GM19372 (cell line): ENCODE measurements around the gene DNAAF5.
A peak's percentile ranks its signal among the peaks of the same experiment; 100 is the strongest.

Experiments used
- ATAC-seq: cut with Tn5 transposase; IDR thresholded peaks from one replicate; pipeline ENCODE4 v1.9.1; 2021; ENCODE audit warnings: mild to moderate bottlenecking, low read depth, moderate library complexity; ENCODE audit not compliant: unreplicated experiment

Gene DNAAF5

GRCh38 chr7:828793-829561 is 102.5 kb downstream of the DNAAF5 start:
- ATAC-seq, result no peak

- ATAC-seq, result no peak
Measured at GRCh38 chr7:830069-830468, 103.6 kb downstream of the DNAAF5 start.

- peak; percentile 62 for ATAC-seq
Measured at GRCh38 chr7:831596-832166, 105.2 kb downstream of the DNAAF5 start.

- ATAC-seq, result peak; percentile 33
Measured at GRCh38 chr7:832167-832967, 105.9 kb downstream of the DNAAF5 start, which contains the start of gene SUN1. Gene SUN1, plus strand, starts transcription at chr7:832476. Its CDS starts 49 bp downstream, at chr7:832525.

GRCh38 chr7:832968-833424 is 106.5 kb downstream of the DNAAF5 start:
- no peak for ATAC-seq

- no peak for ATAC-seq
Measured at GRCh38 chr7:833601-834258, 107.2 kb downstream of the DNAAF5 start.

GRCh38 chr7:834277-834676 is 107.8 kb downstream of the DNAAF5 start:
- no peak for ATAC-seq

- ATAC-seq, result no peak
Measured at GRCh38 chr7:835021-835420, 108.5 kb downstream of the DNAAF5 start.

- no peak for ATAC-seq
Measured at GRCh38 chr7:835485-836401, 109.2 kb downstream of the DNAAF5 start.
